ENCODE results near the gene KLRG1. TPM values are rescaled to one million over a fixed set of nuclear protein-coding genes. Genes with fewer than 3 reads are reported as not detected.

KLRG1 gene
- total and polyA plus RNA-seq, 2 of the 4 experiments (the other 2 are of a cell fraction) = 0.36 to 0.54 TPM

DNA sequence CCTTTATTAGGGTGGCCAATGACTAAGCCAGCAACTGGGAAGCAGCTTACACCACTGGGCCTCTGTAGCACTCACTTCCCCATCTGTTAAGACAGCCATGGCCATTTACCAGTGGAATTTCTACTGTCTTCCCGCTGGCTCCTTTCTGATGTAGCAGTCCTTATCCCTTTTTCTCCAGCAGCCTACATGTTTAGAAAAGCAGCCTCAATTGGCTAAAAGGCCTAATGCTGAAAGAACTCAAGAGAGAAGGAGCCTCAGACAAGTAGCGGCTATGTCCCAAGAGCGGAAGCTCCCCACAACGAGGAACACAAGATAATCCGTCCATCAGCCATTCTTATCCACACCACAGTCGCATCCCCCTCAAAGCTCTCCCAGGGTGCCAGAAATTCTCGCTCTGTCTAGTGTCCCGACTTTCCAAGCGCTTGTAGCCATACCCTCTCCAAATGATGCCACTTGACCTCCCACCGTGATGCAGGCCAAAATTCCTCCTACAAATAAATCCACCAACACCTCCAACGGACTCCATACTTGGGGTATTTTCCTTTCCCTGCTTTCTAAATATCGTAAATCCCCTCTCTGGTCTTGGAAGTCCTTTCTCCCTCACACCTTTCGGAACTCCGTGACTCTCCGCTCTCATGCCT is 40.5 kb upstream of the KLRG1 start:
- no peak overlapping the region for H2BK120ac ChIP-seq (ENCODE audit: low read depth, low read length)

More for the DNA sequence above, 40.5 kb upstream of the KLRG1 start:
- intact Hi-C loops (cut with micrococcal nuclease) = loop anchor here (1.0 to 2.0 kb wide), 2 partner anchors 34 to 90 kb away; partner anchors contain the start of gene PHC1
- H3K23ac ChIP-seq (ENCODE audit: low read depth, low read length) = peak overlapping the region; percentile 77
- no peaks in the 10 kb centered on the region for H3K4me1 ChIP-seq (ENCODE audit: control insufficient read depth, insufficient read depth, low read length)
- H3K9ac ChIP-seq (ENCODE audit: low read depth, low read length) = peak overlapping the region; percentile 76
- H3K79me1 ChIP-seq (ENCODE audit: low read depth in 1 of 2, low read length in 2 of 2) = peaks cover 9 to 37% of the 10 kb centered on the region in 2 experiments; a peak in 3 of 4 replicates
- H3K9me1 ChIP-seq (ENCODE audit: insufficient read depth, low read length) = no peaks in the 10 kb centered on the region; the same call in 1 of the 2 replicates
- peak overlapping the region; percentile 55 for H2BK5ac ChIP-seq (ENCODE audit: low read depth, low read length, poor library complexity, severe bottlenecking)
- H3K4me2 ChIP-seq (ENCODE audit: low read depth, low read length) = peak overlapping the region; percentile 83
- peak overlapping the region; percentile 98 for H2AFZ ChIP-seq (replicated peaks; ENCODE audit: low read length, poor library complexity)
- dilution Hi-C loops (cut with HindIII; ENCODE audit: low sequenced_read_pairs, unreplicated experiment) = no loop called here
- peak overlapping the region; percentile 64 for H3K4me3 ChIP-seq (ENCODE audit: insufficient read depth, low read depth, low read length)
- H4K20me1 ChIP-seq (ENCODE audit: insufficient read depth, low read length) = peaks cover 18% of the 10 kb centered on the region; the same call in 1 of the 2 replicates
- H3K4ac ChIP-seq (ENCODE audit: low read depth, low read length) = peak overlapping the region; percentile 88
- peak overlapping the region; percentile 80 for H3K14ac ChIP-seq (replicated peaks; ENCODE audit: low read depth, low read length)
- BruUV-seq (replicated peaks) = no TSS peak
- H4K8ac ChIP-seq (ENCODE audit: low read depth in 2 of 2, low read length in 2 of 2) = peak overlapping the region; percentile 69 to 85
- peak overlapping the region; percentile 93 for H2AK9ac ChIP-seq (replicated peaks; ENCODE audit: low read depth, low read length, poor library complexity)
- H3K56ac ChIP-seq (ENCODE audit: extremely low read depth, insufficient read depth, low read length) = peak overlapping the region; percentile 62
- WGBS, 2 experiments (ENCODE audit: extremely low coverage in 2 of 2, insufficient read length in 1 of 2) = 0% methylated on average over 1 of the region's 15 CpGs; no CpG with 5 or more reads in 1 of the 2 experiments
- 0 out of 2 replicates have a peak overlapping the region, but pooled peaks have one; percentile 21 for H4K5ac ChIP-seq (ENCODE audit: low read depth, low read length)
- H2BK15ac ChIP-seq (ENCODE audit: low read depth, low read length) = no peak overlapping the region; the same call in 2 of the 3 replicates
- 0 out of 2 replicates have a peak overlapping the region, but pooled peaks have one; percentile 30 for H2AK5ac ChIP-seq (ENCODE audit: low read depth, low read length)
- peak overlapping the region; percentile 70 for H3K27ac ChIP-seq (ENCODE audit: insufficient read depth, low read length)
- in situ Hi-C loops (cut with MboI; ENCODE audit: low sequenced_read_pairs) = no loop called here
- peak overlapping the region; percentile 66; the same call in 1 of the 2 replicates for H4K91ac ChIP-seq (ENCODE audit: insufficient read depth, low read depth, low read length)
- ChIA-PET CTCF (interaction anchor here (0.7 to 1.5 kb wide), 5 partner anchors 10 to 340 kb away, joined by 3 to 8 read pairs (median 3); no protein-coding TSS in a partner anchor), POLR2A (ENCODE audit: unreplicated experiment) (interaction anchor here (0.8 kb wide), 1 partner anchor 54 kb away, joined by 3 read pairs; no protein-coding TSS in a partner anchor)
- DNase-seq (peak; percentile 40), ATAC-seq (ENCODE audit: low read depth) (0 out of 2 replicates have a peak, but pooled peaks have one; percentile 1)
- no peaks in the 10 kb centered on the region for H3K27me3 ChIP-seq (ENCODE audit: control insufficient read depth, insufficient read depth, low read length)
- no peak for TF ChIP-seq MXI1 (IDR thresholded peaks at IDR 0.05; ENCODE audit: borderline replicate concordance, low read depth, low read length)
- no peak for TF ChIP-seq SMC3 (IDR thresholded peaks at IDR 0.05; ENCODE audit: low read depth, low read length)
- TF ChIP-seq, protein P1, sequence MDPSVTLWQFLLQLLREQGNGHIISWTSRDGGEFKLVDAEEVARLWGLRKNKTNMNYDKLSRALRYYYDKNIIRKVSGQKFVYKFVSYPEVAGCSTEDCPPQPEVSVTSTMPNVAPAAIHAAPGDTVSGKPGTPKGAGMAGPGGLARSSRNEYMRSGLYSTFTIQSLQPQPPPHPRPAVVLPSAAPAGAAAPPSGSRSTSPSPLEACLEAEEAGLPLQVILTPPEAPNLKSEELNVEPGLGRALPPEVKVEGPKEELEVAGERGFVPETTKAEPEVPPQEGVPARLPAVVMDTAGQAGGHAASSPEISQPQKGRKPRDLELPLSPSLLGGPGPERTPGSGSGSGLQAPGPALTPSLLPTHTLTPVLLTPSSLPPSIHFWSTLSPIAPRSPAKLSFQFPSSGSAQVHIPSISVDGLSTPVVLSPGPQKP (IDR thresholded peaks at IDR 0.05; ENCODE audit: borderline replicate concordance, low read depth, low read length) = no peak
- no peak for TF ChIP-seq MAFK (IDR thresholded peaks at IDR 0.05; ENCODE audit: low read depth, low read length)
- TF ChIP-seq, protein P2, sequence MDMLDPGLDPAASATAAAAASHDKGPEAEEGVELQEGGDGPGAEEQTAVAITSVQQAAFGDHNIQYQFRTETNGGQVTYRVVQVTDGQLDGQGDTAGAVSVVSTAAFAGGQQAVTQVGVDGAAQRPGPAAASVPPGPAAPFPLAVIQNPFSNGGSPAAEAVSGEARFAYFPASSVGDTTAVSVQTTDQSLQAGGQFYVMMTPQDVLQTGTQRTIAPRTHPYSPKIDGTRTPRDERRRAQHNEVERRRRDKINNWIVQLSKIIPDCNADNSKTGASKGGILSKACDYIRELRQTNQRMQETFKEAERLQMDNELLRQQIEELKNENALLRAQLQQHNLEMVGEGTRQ (IDR thresholded peaks at IDR 0.05; ENCODE audit: low read depth, low read length) = no peak
- no peak for TF ChIP-seq POLR2A (IDR thresholded peaks at IDR 0.05; ENCODE audit: low read depth, low read length)
- TF ChIP-seq, protein P3, sequence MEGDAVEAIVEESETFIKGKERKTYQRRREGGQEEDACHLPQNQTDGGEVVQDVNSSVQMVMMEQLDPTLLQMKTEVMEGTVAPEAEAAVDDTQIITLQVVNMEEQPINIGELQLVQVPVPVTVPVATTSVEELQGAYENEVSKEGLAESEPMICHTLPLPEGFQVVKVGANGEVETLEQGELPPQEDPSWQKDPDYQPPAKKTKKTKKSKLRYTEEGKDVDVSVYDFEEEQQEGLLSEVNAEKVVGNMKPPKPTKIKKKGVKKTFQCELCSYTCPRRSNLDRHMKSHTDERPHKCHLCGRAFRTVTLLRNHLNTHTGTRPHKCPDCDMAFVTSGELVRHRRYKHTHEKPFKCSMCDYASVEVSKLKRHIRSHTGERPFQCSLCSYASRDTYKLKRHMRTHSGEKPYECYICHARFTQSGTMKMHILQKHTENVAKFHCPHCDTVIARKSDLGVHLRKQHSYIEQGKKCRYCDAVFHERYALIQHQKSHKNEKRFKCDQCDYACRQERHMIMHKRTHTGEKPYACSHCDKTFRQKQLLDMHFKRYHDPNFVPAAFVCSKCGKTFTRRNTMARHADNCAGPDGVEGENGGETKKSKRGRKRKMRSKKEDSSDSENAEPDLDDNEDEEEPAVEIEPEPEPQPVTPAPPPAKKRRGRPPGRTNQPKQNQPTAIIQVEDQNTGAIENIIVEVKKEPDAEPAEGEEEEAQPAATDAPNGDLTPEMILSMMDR (conservative IDR thresholded peaks at IDR 0.05; ENCODE audit: low read depth, low read length) = no peak
- TF ChIP-seq RFX5 (IDR thresholded peaks at IDR 0.05; ENCODE audit: low read depth, low read length) = no peak
- no peak overlapping the region for H2BK20ac ChIP-seq (ENCODE audit: low read depth, low read length)
- H3K9me3 ChIP-seq (ENCODE audit: control insufficient read depth, insufficient read depth, low read length) = no peaks in the 10 kb centered on the region
- H3K36me3 ChIP-seq (ENCODE audit: control insufficient read depth, insufficient read depth, low read length) = peaks cover 4% of the 10 kb centered on the region
- H3K18ac ChIP-seq (ENCODE audit: low read depth, low read length) = no peak overlapping the region

Measured in IMR-90 (cell line).